Measurements from ENCODE around the gene BATF.

BATF gene

DNA sequence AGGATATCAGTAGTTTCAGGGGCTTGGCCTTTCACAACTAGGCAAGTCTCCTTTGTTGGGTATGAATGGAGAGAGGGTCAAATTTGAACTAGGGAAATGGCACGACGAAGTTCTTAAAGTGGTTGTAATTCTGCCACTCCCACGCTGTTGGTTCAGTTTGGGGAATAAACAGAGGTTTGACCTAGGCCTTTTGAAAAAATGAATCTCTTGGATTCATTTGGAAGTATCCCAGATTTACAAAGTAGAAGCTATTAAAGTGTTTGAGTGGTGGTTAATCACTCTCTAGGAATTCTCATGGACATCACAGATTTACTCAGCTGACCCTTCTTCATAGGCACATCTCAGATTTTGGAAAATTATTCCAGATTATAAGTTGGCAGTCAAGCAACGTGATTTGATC is 14.8 kb downstream of the BATF start:
- TF ChIP-seq, protein P1, sequence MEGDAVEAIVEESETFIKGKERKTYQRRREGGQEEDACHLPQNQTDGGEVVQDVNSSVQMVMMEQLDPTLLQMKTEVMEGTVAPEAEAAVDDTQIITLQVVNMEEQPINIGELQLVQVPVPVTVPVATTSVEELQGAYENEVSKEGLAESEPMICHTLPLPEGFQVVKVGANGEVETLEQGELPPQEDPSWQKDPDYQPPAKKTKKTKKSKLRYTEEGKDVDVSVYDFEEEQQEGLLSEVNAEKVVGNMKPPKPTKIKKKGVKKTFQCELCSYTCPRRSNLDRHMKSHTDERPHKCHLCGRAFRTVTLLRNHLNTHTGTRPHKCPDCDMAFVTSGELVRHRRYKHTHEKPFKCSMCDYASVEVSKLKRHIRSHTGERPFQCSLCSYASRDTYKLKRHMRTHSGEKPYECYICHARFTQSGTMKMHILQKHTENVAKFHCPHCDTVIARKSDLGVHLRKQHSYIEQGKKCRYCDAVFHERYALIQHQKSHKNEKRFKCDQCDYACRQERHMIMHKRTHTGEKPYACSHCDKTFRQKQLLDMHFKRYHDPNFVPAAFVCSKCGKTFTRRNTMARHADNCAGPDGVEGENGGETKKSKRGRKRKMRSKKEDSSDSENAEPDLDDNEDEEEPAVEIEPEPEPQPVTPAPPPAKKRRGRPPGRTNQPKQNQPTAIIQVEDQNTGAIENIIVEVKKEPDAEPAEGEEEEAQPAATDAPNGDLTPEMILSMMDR (IDR thresholded peaks at IDR 0.05; ENCODE audit: poor library complexity, severe bottlenecking) = no peak
- no peaks in the 10 kb centered on the region for H3K27me3 ChIP-seq (ENCODE audit: insufficient read depth, poor library complexity, severe bottlenecking)
- H3K27ac ChIP-seq (ENCODE audit: poor library complexity, severe bottlenecking) = peak overlapping the region; percentile 90
- H3K9me3 ChIP-seq (ENCODE audit: severe bottlenecking) = no peaks in the 10 kb centered on the region
- DNase-seq (ENCODE audit: low spot score) (no peak), ATAC-seq (ENCODE audit: low read depth) (no peak)
- H3K4me1 ChIP-seq (ENCODE audit: insufficient read depth, poor library complexity, severe bottlenecking) = peaks cover 25% of the 10 kb centered on the region
- no peaks in the 10 kb centered on the region for H3K36me3 ChIP-seq (ENCODE audit: low read depth)
- no peak overlapping the region for H3K4me3 ChIP-seq (ENCODE audit: severe bottlenecking)

DNA sequence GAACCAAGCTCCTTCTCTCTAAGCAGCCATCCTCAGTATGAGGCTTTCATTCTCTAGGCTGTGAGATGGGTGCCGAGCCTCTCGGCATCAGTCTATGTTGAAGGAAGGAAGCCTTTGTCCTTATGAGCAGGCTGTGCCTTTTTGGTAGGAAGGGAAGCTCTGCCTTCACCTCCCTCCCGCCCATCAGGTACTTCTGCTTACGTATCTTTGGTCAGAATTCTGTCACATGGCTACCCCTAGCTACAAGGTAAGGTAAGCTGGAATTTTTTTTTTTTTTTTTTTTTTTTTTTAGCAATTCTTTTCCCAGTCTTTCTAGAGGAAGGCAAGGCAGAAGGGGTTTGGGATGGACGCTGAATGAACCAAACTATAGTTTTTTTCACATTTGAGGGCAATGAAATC is 16.9 kb downstream of the BATF start:
- Histone ChIP-seq H3K4me1 (ENCODE audit: insufficient read depth, poor library complexity, severe bottlenecking) (peaks cover 26% of the 10 kb centered on the region), H3K27me3 (ENCODE audit: insufficient read depth, poor library complexity, severe bottlenecking) (no peaks in the 10 kb centered on the region), H3K27ac (ENCODE audit: poor library complexity, severe bottlenecking) (no peak overlapping the region)

DNA sequence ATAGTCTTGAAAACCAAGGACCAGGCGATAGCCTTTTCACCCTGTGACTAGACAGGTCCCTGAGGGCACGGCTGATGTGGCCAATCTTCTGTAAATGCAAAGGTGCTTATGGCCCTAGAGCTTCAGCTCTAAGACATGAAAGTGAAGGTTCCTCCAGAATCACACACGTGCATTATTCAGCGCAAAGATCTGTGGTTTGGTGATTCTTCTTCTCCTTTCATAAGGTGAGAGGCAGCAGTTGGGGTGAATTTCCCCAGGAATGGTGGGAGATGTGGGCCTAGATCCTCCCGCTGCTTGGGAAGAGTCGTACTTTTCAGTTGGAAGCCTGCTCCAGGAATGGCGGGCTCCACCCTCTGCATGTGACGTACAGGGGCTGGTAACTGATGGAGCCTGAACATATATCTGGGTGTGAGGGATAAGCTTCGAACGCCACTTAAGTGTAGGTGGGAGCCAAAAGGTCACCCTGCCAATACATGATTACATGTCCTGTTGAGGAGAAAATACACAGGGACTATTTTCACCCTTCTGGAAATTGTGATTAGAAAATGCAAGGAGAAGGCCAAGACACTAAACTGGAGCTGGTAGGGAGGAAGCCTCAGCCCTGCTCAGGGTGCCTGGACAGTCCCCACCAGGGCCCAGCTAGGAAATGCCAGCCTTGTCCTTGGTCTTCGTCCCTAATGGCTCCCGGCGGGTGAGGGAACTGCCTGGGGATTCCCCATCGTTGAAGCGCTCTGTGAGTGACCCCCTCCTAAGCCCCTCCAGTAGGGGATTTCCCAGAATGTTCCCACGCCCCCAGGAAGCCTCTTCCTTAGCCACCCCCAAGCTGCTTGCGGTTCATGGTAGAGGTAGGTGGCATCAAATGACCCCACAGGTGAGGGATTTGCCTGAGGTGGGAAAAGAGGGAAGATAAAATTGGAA is 17.6 kb downstream of the BATF start:
- no peak for DNase-seq (ENCODE audit: low spot score)
- no peaks in the 10 kb centered on the region for H3K36me3 ChIP-seq (ENCODE audit: low read depth)
- peaks cover 26% of the 10 kb centered on the region for H3K4me1 ChIP-seq (ENCODE audit: insufficient read depth, poor library complexity, severe bottlenecking)
- no peaks in the 10 kb centered on the region for H3K27me3 ChIP-seq (ENCODE audit: insufficient read depth, poor library complexity, severe bottlenecking)
- ATAC-seq (ENCODE audit: low read depth) = no peak
- H3K9me3 ChIP-seq (ENCODE audit: severe bottlenecking) = no peaks in the 10 kb centered on the region
- H3K4me3 ChIP-seq (ENCODE audit: severe bottlenecking) = no peak overlapping the region
- H3K27ac ChIP-seq (ENCODE audit: poor library complexity, severe bottlenecking) = no peak overlapping the region
- TF ChIP-seq, protein P1 (IDR thresholded peaks at IDR 0.05; ENCODE audit: poor library complexity, severe bottlenecking) = no peak

More for the DNA sequence above, 16.9 kb downstream of the BATF start:
- no peaks in the 10 kb centered on the region for H3K36me3 ChIP-seq (ENCODE audit: low read depth)
- DNase-seq (ENCODE audit: low spot score) (no peak), ATAC-seq (ENCODE audit: low read depth) (no peak)
- no peak overlapping the region for H3K4me3 ChIP-seq (ENCODE audit: severe bottlenecking)
- H3K9me3 ChIP-seq (ENCODE audit: severe bottlenecking) = no peaks in the 10 kb centered on the region
- TF ChIP-seq, protein P1 (IDR thresholded peaks at IDR 0.05; ENCODE audit: poor library complexity, severe bottlenecking) = no peak

DNA sequence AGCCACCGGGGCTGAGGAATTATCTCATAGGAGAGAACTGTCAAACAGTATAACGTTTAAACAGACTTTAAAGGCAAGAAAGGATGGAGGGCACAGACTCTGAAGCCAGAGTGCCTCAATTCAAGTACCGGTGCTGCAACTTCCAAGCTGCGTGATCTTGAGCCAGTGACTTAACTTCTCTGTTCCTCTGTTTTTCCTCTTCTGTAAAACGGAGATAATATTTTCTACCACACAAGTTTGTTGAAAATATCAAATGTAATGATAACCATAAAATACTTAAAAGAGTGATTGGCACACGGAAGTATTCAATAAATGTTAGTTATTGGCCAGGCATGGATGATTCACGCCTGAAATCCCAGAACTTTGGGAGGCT is 18.2 kb downstream of the BATF start:
- no peak overlapping the region for H3K4me3 ChIP-seq (ENCODE audit: severe bottlenecking)
- TF ChIP-seq, protein P1 (IDR thresholded peaks at IDR 0.05; ENCODE audit: poor library complexity, severe bottlenecking) = no peak
- no peaks in the 10 kb centered on the region for H3K27me3 ChIP-seq (ENCODE audit: insufficient read depth, poor library complexity, severe bottlenecking)
- H3K36me3 ChIP-seq (ENCODE audit: low read depth) = no peaks in the 10 kb centered on the region
- peaks cover 21% of the 10 kb centered on the region for H3K4me1 ChIP-seq (ENCODE audit: insufficient read depth, poor library complexity, severe bottlenecking)
- no peak for ATAC-seq (ENCODE audit: low read depth)
- DNase-seq (ENCODE audit: low spot score) = no peak
- H3K9me3 ChIP-seq (ENCODE audit: severe bottlenecking) = no peaks in the 10 kb centered on the region
- no peak overlapping the region for H3K27ac ChIP-seq (ENCODE audit: poor library complexity, severe bottlenecking)

DNA sequence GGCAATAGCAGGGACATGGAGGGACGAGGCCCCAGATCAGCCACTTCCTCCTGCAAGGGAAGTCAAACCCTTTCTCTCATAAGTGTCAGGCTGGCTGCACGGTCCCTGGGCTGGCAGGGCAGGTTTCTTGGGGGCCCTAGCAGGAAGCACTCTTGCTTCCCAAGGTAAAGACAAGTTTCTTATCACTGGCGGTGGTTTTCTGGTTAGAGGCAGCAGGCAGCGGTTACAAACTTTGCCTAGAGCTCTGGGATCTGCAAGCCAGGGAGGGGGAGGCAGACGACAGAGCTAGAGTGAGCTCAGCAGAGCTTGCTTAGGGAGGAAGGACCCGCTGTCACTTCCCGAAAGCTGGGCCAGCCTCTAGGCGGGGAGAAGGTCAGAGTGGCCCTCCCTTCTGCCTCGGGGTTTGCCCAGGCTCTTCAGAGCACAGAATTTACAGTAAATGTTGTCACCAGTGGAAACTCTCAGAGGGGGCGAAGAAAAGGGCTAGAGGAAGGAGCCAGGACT is 20.4 kb downstream of the BATF start:
- Histone ChIP-seq H3K4me1 (ENCODE audit: insufficient read depth, poor library complexity, severe bottlenecking) (peaks cover 4% of the 10 kb centered on the region), H3K4me3 (ENCODE audit: severe bottlenecking) (no peak overlapping the region), H3K9me3 (ENCODE audit: severe bottlenecking) (no peaks in the 10 kb centered on the region), H3K27me3 (ENCODE audit: insufficient read depth, poor library complexity, severe bottlenecking) (no peaks in the 10 kb centered on the region), H3K36me3 (ENCODE audit: low read depth) (no peaks in the 10 kb centered on the region), H3K27ac (ENCODE audit: poor library complexity, severe bottlenecking) (no peak overlapping the region)
- ATAC-seq (ENCODE audit: low read depth) (no peak), DNase-seq (ENCODE audit: low spot score) (no peak)
- TF ChIP-seq, protein P1 (IDR thresholded peaks at IDR 0.05; ENCODE audit: poor library complexity, severe bottlenecking) = no peak

All from RWPE2 (cell line).